Skeletal muscle cell (primary cell): ENCODE measurements around the gene ZNF281.
"Not testable (repeated sequence)": the region's sequence is repeated elsewhere in the genome, so short reads cannot be mapped to it uniquely, and the experiment has no call there.

Experiments used
- DNase-seq: peaks from one replicate; pipeline ENCODE4 v3.0.0-alpha.2; 2010; ENCODE audit warnings: low read depth
- H3K4me3 ChIP-seq: 2 replicates; pipeline ENCODE4 v1.5.1; 2011; ENCODE audit warnings: low read depth, mild to moderate bottlenecking, control low read depth, low read length, moderate library complexity

ZNF281 gene

GRCh38 chr1:200435200-200435780, 25.5 kb upstream of the ZNF281 start:
- no peak overlapping the region for H3K4me3 ChIP-seq
- no peak for DNase-seq

- no peak for DNase-seq
Measured at GRCh38 chr1:200433586-200433985, 23.8 kb upstream of the ZNF281 start.

GRCh38 chr1:200432586-200432985, 22.8 kb upstream of the ZNF281 start:
- H3K4me3 ChIP-seq: no peak overlapping the region
- DNase-seq: no peak

More at GRCh38 chr1:200433586-200433985, 23.8 kb upstream of the ZNF281 start:
- no peak overlapping the region for H3K4me3 ChIP-seq

- H3K4me3 ChIP-seq: no peak overlapping the region
- DNase-seq: peak; percentile 56
Measured at GRCh38 chr1:200429221-200429751, 19.4 kb upstream of the ZNF281 start.

- no peak for DNase-seq
- H3K4me3 ChIP-seq: no peak overlapping the region
Measured at GRCh38 chr1:200428482-200429205, 18.8 kb upstream of the ZNF281 start.

- H3K4me3 ChIP-seq: no peak overlapping the region
- DNase-seq: no peak
Measured at GRCh38 chr1:200427744-200428143, 17.9 kb upstream of the ZNF281 start.

- no peak for DNase-seq
- H3K4me3 ChIP-seq: no peak overlapping the region
Measured at GRCh38 chr1:200426196-200426595, 16.4 kb upstream of the ZNF281 start.

- no peak overlapping the region for H3K4me3 ChIP-seq
- no peak for DNase-seq
Measured at GRCh38 chr1:200423235-200423634, 13.4 kb upstream of the ZNF281 start.

GRCh38 chr1:200422211-200422610, 12.4 kb upstream of the ZNF281 start:
- no peak for DNase-seq
- H3K4me3 ChIP-seq: no peak overlapping the region

- no peak overlapping the region for H3K4me3 ChIP-seq
- DNase-seq: peak; percentile 91
Measured at GRCh38 chr1:200415789-200416593, 6.2 kb upstream of the ZNF281 start.

- DNase-seq: no peak
- no peak overlapping the region for H3K4me3 ChIP-seq
Measured at GRCh38 chr1:200415227-200415626, 5.4 kb upstream of the ZNF281 start.

GRCh38 chr1:200414657-200415056, 4.8 kb upstream of the ZNF281 start:
- DNase-seq: no peak
- H3K4me3 ChIP-seq: no peak overlapping the region

- not testable (repeated sequence) for DNase-seq, H3K4me3 ChIP-seq
Measured at GRCh38 chr1:200413766-200414165, 3.9 kb upstream of the ZNF281 start.

GRCh38 chr1:200411406-200412257, 1.8 kb upstream of the ZNF281 start:
- no peak for DNase-seq
- H3K4me3 ChIP-seq: no peak overlapping the region

- DNase-seq: no peak
- peak overlapping the region; percentile 76 for H3K4me3 ChIP-seq
Measured at GRCh38 chr1:200410566-200410878, 686 bp upstream of the ZNF281 start.

GRCh38 chr1:200409203-200409760, 554 bp downstream of the ZNF281 start:
- DNase-seq: no peak
- peak overlapping the region; percentile 76 for H3K4me3 ChIP-seq

- DNase-seq: no peak
- H3K4me3 ChIP-seq: peak overlapping the region; percentile 2
Measured at GRCh38 chr1:200406161-200406797, 3.6 kb downstream of the ZNF281 start.

GRCh38 chr1:200405264-200405663, 4.6 kb downstream of the ZNF281 start:
- no peak for DNase-seq
- H3K4me3 ChIP-seq: no peak overlapping the region

- H3K4me3 ChIP-seq: no peak overlapping the region
- DNase-seq: no peak
Measured at GRCh38 chr1:200401708-200402107, 8.1 kb downstream of the ZNF281 start.
